Frontal cortex (tissue), 4 donors: ENCODE measurements around the gene TMX2. TPM values are rescaled to one million over a fixed set of nuclear protein-coding genes. Genes with fewer than 3 reads are reported as not detected.
A peak's percentile ranks its signal among the peaks of the same experiment; 100 is the strongest.
"Not testable (repeated sequence)": the region's sequence is repeated elsewhere in the genome, so short reads cannot be mapped to it uniquely, and the experiment has no call there.

ENCODE experiments used
- DNase-seq, 2 donors: peaks; one replicate each; pipeline ENCODE4 v3.0.0; 2012; ENCODE audit warnings: low spot score in 2 of 2
- FAIRE-seq: peaks from 2 replicates; lab custom pipeline; 2012; peaks lifted over from hg19 to GRCh38; lab: Jason Lieb, UNC
- total RNA-seq: library from RNA; depleted of rRNA; stranded (reverse); fragments of >200 nt; gene quantifications from one replicate; pipeline ENCODE4 v1.2.3, GENCODE V29; 2014
- donor health status: control.
- donor health status: control.
- donor health status: control.

TMX2 gene
- 39.1 TPM for total RNA-seq

- peak; percentile 88 to 94 for DNase-seq
- peak; percentile 99 for FAIRE-seq
Observed at GRCh38 chr11:57712256-57713150, at the start of gene TMX2. TSS of gene TMX2 (plus strand) at chr11:57712593. CDS start at chr11:57712619, 26 bp downstream.

DNA sequence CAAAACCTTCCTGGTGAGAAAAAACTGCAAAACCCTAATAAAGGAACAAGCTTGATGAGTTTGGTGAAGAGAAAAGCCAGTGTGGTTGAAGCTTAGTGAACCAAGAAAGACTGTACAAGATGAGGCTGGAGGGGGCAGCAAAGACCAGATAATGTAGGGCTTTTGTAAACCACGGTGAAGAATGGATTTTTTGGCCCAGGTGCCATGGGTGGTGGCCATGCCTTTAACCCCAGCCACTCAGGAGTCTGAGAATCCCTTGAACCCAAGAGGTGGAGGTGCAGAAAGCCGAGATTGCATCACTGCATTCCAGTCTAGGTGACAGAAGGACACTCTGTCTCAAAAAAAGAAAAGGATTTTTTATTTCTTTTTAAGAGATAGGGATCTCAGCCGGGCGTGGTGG, 49.5 kb upstream of the TMX2 start:
- DNase-seq = no peak
- no peak for FAIRE-seq

DNA sequence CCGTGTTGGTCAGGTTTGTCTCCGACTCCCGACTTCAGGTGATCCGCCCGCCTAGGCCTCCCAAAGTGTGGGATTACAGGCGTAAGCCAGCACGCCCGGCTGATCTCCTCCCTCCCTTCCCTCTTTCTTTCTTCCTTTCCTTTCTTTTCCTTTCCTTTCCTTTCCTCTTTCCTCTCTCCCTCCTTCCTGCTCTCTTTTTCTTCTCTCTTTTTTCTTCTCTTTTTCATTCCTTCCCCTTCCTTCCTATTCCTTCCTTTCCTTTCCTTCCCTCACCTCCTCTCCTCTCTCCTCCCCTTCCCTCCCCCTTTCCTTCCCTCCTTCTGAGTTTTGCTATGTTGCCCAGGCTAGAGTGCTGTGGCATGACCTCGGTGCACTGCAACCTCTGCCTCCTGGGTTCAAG, 48.4 kb upstream of the TMX2 start:
- DNase-seq = no peak
- FAIRE-seq = no peak

DNA sequence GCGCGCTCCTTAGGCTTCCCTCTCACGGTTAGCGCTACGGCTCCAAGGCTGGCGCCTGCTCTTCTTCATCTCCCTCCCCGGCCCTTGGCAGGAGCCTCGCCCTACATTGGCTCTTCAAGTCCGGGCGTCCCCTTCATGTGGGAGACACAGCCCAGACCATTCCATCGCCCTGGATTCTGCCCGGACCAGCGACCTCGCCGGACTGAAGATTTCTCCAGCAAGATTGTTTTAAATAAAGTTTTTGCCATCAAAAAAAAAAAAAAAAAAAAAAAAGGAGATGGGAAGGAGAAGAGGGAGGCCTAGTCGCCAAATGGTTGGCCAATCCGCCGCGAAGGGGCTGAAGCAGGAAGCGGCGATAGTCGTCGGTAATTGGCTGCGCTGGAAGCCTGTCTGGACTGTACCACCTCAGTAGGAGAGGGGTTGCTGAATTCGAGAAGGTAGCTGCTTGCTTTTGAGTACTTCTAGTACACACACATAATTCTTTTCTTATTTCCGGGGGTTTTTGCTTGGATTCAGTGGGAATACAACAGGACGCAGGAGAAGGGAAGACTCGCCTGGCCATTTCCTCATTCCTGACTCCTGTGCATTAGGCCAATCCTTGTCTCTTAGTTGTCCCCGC, 45.2 kb upstream of the TMX2 start:
- peak; percentile 71 for FAIRE-seq
- DNase-seq = peak; percentile 91 to 93

DNA sequence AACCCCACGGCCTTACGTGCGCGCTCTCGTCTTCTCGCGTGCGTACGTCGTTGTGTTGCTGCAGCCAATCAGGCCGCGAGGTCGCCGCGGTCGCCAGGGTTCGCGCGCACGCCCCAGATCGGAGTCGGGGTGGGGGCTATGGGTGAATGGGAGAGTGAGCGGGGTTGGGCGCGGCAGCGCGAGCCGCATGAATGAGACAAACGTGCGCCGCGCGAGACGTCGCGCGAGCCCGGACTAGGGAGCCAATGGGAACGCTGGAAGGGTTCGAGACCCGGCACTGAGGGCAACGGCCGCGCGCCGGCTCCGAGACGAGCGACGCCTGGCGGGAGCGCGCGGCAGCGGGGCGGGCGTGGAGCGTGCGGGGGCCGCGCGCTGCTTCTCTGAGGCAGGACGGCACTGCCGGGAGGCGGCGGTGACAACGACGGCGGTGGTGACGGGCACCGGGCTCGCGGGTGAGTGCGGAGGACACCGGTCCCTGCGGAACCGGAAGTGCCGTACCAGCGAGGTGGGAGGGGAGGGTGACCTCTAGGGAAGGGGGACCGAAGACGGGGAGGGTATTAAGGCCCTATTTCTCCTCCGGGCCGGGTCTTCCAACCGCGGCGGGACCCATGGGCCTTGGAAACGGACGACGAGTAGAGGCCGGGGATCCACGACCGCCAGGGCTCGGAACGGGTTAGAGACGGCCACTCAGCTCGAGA, 44.5 kb upstream of the TMX2 start, which contains the start of gene ZDHHC5:
Gene ZDHHC5, plus strand, starts transcription at position 379 of the 698 bp plus-strand sequence. CDS start 4,977 bp downstream, outside the sequence.
- peak; percentile 97 to 98 for DNase-seq
- no peak for FAIRE-seq

DNA sequence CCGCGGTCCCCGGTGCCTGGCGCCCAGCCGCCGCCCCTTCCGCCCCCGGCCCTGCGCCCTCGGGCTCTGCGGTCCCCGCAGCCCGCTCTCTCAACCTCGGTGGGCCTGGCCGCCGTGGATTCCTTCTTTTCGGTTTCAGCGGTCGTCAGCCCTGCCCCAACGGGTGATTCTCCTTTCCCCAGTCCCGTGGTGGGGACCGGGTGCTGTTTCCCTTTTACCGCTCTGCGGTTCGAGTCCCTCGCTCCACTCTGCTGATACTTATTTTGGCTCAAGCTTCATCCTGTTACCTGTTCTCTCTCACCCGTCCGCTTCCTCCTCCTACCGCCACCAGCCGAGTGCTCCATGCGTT, 44.0 kb upstream of the TMX2 start:
- FAIRE-seq (no peak), DNase-seq (no peak)

- DNase-seq = no peak
- FAIRE-seq = no peak
Observed at GRCh38 chr11:57674251-57674650, 38.1 kb upstream of the TMX2 start.

DNA sequence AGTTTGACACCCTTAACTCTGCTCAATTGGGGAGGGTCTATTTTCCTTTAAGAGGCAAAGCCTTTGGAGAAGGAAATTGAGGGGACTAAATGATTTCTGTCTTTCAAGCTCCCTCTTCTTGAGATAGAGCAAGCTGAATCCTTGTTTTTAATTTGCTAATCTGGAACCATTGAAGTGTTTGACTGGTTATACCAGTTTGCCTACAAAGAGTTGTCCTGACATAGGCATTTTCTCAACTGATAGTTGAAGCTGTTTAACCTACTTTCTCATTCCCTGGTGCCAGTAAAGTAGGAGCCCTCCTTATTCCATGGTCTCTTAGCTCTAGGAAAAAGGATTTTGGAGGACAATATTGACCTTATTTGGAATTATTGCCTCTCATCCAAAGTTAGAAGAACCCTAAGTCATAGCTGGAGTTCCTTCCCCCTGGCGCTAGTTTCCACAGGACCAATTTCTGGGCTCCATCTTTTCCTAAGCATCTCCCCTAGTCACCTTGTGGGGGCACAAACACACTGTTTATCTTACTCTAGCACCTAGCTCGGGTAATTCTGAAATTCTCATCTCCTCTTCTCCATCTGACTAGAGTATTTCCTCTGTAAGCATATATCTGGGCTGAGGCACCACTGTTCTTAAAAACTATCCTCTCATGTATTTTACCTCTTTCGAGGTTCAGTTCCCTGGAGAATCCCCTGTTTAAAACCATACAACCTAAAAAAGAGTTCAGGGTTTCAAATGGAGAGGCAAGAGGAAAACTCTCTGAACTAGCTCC, 37.0 kb upstream of the TMX2 start:
- FAIRE-seq = no peak
- no peak for DNase-seq

DNA sequence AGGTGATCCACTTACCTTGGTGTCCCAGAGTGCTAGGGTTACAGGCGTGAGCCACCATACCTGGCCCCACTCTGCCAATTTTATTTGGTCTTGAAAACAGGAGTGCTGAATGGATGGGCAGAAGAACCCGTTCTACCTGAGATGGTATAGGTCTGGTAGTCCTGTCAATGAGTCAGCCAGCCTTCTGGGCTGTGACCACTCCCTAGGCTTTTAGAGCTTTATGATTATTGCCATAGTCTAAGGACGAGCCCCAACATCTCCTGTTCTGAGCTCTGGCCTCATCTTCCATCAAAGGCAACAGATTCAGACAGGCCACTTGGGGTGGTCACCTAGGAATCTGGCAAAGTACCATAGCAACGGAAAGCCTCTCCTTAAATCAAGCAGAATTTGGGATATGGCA, 33.0 kb upstream of the TMX2 start:
- DNase-seq (no peak), FAIRE-seq (no peak)

DNA sequence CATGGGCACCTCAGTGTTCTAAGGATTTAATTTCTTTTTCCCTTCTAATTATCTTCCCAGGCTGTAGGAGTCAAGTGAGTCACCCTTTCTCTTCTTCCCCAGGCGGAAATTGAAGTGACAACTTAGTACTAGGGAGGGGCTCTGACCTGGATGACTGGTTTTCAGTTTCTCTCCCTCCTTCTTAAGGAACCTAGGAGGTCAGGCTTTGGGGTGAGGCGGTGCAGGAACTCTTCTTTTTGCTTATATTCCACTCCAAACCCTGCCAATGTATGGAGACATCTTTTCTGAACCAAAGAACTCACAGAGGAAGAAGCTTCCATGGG, 31.9 kb upstream of the TMX2 start:
- FAIRE-seq = no peak

GRCh38 chr11:57681168-57681567, 31.2 kb upstream of the TMX2 start:
- DNase-seq = no peak
- FAIRE-seq = no peak

More for the DNA sequence above, 31.9 kb upstream of the TMX2 start:
- no peak for DNase-seq

GRCh38 chr11:57690474-57690873, 21.9 kb upstream of the TMX2 start:
- not testable (repeated sequence) for FAIRE-seq, DNase-seq

DNA sequence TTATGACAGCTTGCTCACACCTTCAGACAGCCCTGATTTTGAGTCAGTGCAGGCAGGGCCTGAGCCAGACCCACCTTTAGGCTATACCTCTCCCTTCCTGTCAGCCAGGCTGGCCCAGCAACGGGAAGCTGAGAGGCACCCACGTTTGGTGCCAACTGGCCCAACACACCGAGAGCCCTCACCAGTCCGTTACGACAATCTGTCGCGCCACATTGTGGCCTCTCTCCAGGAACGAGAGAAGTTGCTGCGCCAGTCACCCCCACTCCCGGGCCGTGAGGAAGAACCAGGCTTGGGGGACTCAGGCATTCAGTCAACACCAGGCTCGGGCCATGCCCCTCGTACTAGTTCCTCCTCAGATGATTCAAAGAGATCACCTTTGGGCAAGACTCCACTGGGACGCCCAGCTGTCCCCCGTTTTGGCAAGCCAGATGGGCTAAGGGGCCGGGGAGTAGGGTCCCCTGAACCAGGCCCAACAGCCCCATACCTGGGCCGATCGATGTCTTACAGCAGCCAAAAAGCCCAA, 13.5 kb upstream of the TMX2 start:
- DNase-seq = no peak

GRCh38 chr11:57699813-57700212, 12.6 kb upstream of the TMX2 start:
- DNase-seq = no peak
- FAIRE-seq = no peak

More for the DNA sequence above, 13.5 kb upstream of the TMX2 start:
- no peak for FAIRE-seq

- no peak for FAIRE-seq
- DNase-seq = no peak
Observed at GRCh38 chr11:57700425-57700824, 12.0 kb upstream of the TMX2 start.

- FAIRE-seq (no peak), DNase-seq (no peak)
Observed at GRCh38 chr11:57703341-57703740, 9.1 kb upstream of the TMX2 start.

GRCh38 chr11:57704932-57705331, 7.5 kb upstream of the TMX2 start:
- FAIRE-seq (no peak), DNase-seq (no peak)

GRCh38 chr11:57705432-57705831, 7.0 kb upstream of the TMX2 start:
- not testable (repeated sequence) for FAIRE-seq, DNase-seq

- FAIRE-seq = no peak
- DNase-seq = no peak
Observed at GRCh38 chr11:57709802-57710367, 2.5 kb upstream of the TMX2 start.
